Pulmonary artery endothelial cell (primary cell): ENCODE measurements around the gene TOP3B. TPM values are rescaled to one million over a fixed set of nuclear protein-coding genes. Genes with fewer than 3 reads are reported as not detected.
"Not testable (repeated sequence)": the region's sequence is repeated elsewhere in the genome, so short reads cannot be mapped to it uniquely, and the experiment has no call there.

ENCODE experiments used
- DNase-seq: peaks from one replicate; pipeline ENCODE4 v3.0.0-alpha.2; 2011; ENCODE audit warnings: low read depth, low spot score
- total RNA-seq: library from RNA; depleted of rRNA; stranded (reverse); fragments of >200 nt; gene quantifications from 2 replicates; pipeline ENCODE4 v1.2.3, GENCODE V29; 2014

Gene TOP3B
- total RNA-seq, 1 donor from 2014 or later: 22.4 TPM

DNA sequence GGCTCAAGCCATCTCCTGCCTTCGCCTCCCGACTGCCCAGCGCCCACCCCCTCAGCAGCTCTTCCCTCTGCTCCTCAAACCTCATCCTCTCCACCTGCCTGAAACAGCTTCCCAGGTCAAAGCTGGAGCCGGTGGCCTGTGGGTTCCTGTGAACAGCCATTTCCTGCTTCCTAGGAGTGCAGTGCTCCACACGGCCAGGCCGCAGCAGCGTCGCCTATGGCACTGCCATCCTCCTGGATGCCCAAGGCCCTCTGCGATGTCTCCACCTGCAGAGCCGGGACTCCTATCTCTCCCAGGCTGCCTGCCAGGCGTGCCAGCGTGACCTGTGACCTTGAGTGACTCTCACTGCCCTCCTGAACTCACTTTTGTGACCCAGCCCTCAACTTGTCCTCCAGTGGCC, 54.5 kb downstream of the TOP3B start:
- no peak for DNase-seq

DNA sequence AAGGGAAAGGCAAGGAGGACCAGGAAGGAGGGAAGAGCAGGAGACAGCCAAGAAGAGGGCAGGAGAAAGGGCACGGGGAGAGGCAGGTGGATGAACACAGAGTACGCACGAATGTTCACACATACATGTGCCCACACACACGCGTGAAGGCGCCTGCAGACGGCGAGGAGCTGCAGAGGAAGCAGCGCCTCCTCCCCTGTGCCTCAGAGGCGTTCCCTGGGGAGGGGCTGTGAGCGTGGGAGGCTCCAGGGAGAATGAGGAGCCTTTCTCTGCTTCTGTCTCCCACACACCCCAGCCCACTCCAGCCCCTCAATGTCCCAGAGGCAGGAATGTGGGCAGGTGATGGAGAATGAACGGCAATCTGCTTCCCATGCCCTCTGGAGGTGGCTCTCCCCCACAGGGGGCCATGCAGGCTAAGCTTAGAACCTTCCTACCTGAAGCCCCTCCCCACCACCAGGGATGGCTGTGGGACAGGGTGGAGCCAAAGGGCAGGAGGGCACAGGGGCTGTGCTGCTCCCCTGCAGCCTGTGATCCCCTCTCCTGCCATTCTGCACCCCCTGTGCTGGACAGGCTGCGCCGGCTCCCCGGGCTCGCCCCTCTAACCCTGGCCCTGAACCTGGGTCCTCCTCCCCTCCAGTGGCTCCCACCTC, 55.3 kb downstream of the TOP3B start:
- DNase-seq: no peak

DNA sequence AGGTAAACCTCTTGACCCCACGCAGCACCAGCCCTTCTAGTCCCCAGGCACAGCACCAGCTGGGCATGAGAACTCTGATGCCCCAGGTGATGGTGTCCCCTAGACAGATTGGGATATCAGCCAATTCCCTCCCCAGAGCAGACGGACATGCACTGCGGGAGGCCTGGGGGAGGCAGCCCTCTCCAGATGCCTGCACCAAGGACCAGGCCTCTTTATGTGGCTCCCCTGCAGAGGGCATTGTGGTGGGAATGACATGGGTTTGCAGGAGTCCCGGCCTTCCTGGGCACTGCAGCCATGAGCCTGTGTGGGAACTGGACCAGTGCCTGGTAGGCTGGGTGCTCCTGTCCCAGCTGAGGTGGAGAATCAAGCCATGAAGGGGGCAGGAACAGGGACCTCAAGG, 55.9 kb downstream of the TOP3B start:
- no peak for DNase-seq

DNA sequence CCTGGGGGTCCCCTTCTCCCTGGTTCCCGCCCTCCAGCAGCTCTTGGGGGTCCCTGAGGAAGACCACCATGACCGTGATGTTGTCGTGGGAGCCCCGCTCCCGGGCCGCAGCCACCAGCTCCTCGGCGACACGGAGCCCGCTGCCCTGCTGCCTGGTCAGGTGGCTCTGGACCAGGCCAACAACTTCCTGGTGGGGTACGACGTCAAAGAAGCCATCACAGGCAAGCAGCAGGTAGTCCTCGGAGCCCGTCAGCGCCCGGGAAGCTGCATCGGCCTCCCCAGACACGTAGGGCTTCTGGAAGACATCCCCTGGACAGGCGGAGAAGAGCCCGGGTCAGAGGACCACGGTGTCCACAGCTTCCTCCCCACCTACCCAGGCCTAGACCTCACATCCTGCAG, 59.4 kb downstream of the TOP3B start:
- no peak for DNase-seq

DNA sequence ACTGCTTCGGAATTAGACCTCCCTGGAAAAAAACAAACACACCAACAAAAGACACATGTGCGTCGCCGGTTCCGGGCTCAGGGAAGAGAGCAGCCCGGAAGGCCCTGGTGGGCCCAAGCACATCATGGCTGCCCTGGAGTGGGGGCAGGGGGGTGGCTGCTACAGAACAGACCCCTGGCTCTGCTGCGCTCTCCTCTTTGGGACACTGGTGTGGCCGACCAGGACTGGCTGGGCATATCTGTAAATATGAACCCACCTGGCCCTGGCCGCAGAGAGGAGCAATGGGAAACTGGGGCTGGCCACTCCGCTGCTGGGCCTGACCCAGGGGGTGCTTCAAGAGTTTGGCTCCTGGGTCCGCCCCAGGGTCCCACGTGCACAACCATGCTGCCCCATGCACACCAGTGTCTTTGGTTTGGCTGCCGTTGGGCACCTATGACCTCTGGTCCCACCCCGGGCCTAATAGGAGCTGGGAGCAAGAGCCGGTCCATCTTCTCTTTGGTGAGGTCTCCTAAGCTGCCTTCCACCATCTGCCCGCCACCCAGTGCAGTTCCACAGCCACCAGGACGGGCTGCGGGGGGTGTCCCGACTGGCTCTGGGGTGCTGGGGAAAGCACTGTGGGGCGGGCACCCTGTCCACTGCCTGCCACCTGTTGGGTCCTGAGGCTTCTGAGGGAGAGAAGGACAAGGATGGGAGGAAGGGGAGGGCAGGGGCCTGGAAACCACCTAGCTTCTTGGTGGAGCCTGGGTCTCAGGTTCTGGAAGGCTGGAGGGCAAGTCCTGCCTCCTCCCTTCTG, 60.0 kb downstream of the TOP3B start:
- DNase-seq: no peak

DNA sequence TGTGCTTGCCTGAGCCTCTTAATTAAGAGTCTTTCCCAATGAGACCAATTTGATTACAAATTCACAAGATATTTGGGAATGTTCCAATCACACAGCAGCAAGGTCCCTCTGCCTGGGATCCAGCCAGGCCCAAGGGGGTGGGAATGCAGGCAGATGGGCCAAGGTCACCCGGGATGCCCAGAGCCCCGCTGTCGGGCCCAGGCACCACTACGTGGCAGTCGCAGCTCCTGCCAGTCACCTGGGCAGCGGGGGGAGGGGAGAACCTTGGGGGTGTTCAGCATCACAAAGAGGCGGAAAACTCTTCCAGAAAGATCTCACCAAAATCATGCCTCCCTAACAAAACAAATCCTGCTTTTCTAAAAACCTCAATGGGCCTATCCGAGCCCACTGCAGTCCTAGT, 60.9 kb downstream of the TOP3B start:
- no peak for DNase-seq

DNA sequence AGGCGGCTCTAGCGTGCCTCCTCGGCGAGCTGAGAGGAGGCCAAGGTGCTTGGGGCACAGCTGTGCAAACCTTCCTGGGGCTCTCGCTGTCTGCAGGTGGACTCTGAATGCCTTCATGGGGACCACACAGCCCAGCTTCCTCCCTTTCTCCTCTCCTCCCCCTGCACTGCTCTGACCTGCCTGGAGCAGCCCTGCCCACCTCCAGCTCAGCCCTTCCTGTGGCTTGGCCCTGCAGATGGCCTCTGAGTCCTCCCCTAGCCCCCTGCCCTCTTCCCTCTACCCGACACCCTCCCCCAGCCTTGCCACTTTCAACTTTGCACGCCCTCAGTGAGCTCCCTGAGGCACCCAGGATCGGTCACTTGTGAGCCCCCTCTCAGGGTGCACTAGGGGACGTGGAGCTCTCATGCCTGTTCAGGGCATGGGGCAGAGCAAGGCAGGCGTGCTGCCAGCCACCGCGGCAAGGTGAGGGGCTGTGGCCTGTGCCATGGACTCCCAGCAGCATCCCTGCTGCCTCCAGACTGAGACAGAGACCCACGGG, 61.3 kb downstream of the TOP3B start:
- DNase-seq: no peak

DNA sequence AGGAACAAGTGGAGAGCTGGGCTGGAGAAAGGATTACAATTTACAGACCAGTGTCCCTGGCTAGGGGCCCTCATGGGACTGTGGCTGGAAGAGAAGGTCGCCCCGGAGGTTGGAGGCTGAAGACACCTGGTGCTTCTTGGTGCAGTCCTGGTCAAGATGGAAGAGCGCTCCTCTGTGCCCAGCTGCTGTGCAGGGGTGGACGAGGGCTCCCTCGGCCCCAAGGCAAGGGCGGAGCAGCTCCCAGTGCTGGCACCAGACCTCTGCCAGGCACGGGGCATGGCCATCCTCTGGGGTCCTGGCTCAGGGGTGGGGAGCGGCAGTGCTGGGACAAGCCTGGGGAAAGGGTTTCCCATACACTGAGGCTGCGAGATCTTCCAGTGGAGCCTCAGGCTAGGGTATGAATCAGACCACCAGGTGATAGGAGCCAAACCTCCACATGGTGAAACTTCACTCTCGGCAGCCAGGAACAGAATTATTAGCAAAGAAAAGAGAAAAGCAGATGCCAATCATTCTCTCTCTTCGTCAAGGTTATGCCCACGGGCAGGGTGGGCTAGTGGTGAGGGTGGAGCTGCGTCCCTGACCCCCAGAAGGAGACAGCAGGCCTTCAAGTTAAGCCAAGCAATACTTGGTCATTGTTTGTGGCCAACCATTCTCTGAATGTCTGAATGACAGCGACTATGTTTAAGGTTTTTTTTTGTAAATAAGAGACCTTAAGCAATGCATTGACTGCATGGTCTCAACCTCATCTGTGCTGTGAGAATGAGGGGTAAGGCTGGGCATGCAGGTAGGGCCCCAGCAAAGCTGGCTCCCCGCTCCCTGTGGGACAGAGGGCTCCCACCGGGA, 62.0 kb downstream of the TOP3B start:
- no peak for DNase-seq

DNA sequence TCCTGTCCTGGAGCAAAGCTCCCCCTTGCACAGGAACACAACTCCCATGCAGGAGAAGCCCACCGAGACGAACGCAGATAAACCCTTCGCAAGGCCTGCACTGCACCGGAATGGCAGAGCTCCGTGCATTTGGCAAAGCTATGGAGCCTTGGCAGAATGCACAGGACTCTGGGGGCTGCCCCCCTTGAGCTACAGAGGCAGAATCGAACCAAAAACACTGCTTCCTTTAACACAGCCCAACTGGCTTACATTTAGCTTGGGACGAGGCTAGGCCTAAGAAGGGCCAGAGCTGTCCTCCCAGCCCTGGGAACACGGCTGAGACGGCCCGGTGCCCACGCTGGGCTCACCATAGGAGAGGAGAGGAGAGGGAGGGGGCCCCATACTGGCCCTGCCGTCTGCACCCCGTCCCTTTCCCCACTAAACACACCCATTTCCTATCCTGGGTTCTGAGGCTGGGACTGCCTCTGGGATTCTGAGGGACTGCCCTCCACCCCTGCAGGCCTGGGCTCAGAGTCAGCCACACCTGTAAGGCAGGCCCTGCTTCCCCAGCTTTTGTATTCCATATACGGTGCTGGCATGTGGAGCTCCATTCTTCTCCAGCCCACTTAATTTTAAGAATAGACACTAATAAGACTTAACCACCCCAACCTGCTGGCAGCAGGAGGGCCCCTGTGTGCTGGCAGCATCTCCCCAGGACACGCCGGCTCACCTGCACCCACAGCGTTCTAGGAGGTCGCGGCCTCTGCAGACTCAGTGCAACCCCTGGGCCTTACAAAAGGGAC, 62.9 kb downstream of the TOP3B start:
- no peak for DNase-seq

DNA sequence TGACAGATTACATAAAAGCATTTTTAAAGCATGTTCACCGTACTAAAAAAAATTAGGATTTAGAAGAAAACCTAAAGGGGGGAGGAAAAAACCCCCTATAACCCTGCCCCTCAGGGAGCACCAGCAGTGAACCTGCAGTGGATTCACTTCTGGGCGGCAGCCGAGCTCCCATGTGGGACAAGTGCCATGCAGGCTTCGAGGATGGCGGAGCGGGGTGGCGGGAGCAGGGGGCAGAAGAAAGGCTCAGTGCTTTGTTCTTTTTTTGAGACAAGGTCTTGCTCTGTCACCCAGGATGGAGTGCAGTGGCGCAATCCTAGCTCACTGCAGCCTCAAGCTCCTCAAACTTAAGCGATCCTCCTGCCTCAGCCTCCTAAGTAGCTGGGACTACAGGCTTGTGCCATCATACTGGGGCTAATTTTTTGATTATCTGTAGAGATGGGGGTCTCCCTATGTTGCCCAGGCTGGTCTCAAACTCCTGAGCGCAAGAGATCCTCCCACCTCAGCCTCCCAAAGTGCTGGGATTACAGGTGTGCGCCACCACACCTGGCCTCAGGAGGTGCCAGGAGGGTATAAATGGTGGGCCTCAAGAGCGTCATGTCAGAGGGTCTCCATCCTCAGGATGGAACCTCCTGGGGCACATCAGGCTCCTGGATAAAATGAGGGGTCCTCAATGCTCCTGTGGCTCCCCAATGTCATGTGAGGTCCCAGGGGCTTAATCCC, 64.0 kb downstream of the TOP3B start:
- no peak for DNase-seq

DNA sequence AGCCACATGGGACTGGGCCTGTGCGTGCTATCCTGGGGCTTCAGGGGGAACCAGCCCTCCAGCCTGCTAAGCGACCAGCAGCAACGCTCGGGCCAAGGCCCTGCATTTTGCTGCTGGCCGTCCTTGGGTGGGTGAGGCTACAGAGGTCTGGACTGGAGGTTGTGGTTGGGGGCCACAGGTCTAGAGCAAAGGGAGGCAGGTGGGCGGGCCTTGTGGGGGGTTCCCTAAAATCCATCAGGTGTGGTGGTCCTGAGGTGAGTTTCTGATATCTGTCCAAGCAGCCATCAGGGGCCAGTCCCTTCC, 64.7 kb downstream of the TOP3B start:
- DNase-seq: no peak

DNA sequence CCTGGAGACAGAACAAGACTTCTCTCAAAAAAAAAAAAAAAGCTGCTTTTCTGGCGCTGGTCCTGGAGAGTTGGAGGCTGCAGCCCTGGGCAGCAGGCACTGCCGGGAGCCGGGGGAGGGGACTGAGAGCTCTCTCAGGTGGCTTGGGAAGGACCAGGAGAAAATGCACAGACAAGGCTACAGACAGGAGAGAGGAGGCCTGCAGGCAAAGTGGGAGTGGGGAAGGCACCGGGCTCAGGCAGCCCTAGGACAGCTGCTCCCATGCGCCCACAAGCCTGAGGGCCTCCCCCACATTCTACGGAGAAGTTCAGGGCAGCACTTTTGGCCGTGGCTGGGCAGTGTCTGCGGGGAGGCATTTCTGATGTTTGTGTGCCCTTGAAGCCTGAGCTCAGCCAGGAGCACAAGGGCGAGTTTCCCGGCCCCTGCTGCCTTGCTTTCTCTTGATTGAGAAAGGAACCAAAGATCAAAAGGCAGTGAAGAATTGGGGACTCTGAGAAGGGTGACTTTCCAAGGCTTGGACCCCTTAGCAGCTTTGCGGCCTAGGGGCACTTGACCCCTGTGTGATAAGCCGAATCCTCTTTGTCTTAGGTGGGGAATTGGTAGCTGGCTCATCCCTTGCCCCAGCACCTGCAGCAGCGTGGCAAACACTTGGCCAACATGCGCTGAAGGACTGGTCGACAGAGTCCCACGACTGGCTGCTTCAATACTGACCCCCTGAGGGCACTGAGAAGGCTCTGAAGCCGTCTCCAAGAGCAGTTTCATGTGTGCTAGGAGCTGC, 65.2 kb downstream of the TOP3B start:
- DNase-seq: no peak

DNA sequence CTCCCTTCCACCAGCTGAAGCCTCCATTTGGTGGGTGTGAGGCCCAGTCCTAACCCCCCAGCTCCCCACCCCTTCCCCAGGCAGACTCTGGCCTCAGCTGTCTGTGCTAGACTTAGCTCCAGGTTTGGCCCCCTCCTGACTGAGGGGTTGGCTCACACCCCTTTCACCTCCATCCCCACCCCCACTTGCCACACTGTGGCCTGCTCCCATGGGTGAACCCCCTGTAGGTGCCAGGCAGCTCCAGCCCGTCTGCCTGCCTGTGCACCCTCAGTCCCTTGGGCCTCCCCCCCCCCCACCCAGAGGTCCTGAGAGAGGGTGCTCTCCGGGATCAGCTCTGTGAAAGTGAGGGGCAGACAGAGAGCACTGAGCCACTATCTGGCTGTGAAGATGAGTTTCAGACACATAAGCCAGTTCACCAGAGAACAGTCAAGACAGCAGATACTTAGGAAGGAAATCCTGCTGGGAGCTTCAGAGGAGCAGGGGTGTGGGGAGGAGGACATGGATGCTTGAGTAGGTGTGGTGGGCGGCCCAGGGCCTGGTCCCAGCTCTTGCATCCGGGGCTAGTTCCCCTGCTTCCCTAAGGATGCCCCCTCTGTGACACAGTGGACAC, 66.2 kb downstream of the TOP3B start:
- DNase-seq: no peak

DNA sequence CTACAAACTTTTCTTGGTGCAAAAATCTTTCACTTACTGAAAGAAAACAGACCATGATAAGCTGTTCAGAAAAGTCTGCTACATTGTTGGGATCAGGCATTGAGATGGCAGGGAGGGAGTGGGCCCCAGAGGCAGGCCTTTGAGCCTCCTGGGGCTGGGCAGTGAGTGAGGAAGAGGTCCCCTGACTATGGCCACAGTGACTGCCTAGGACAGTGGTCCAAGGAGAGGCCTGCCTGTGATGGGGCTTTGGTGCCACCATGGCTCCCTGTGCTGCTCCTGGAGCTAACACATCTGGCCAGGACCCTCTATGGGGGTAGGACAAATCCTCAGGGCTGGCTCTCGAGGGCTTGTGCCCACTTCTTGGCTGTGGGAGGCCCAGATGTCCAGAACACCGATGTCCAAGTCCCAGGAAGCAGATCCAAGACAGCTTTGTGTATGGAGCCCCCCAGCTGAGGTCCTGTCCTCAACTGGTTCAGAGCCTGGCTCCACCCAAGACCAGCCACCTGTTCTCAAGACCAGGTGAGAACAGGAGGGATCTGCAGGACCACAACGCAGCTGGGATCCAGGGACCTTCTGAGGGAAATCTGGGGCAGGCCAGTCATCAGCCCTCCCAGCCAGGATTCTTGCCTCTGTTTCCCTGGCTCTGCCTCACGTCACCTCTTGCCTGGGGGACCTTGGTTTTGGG, 66.8 kb downstream of the TOP3B start:
- DNase-seq: no peak

DNA sequence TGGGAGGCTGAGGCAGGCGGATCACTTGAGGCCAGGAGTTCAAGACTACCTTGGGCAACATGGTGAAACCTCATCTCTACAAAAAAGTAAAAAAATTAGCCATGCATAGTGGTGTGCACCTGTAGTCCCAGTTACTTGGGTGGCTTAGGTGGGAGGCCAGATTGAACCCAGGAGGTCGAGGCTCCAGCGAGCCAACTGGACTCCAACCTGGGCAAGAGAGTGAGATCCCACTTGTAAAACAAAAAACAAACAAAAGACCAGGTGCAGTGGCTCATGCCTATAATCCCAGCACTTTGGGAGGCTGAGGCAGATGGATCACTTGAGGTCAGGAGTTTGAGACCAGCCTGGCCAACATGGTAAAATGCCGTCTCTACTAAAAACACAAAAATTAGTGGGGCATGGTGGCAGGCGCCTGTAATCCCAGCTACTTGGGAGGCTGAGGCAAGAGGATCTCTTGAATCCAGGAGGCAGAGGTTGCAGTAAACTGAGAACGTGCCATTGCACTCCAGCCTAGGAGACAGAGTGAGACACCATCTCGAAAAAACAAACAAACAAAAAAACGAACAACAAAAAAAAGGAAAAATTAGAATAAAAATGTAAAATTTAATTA, 68.4 kb downstream of the TOP3B start:
- not testable (repeated sequence) for DNase-seq

DNA sequence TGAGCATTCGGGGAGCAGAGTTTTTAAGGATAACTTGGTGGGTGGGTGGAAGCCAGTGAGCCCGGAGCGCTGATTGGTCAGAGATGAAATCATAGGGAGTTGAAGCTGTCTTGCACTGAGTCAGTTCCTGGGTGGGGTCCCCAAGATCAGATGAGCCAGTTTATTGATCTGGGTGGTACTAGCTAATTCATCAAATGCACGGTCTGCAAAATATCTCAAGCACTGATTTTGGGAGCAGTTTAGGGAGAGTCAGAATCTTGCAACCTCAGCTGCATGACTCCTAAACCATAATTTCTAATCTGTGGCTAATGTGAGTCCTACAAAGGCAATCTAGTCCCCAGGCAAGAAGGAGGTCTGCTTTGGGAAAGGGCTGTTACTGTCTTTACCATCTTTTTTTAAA, 72.2 kb downstream of the TOP3B start:
- DNase-seq: not testable (repeated sequence)

DNA sequence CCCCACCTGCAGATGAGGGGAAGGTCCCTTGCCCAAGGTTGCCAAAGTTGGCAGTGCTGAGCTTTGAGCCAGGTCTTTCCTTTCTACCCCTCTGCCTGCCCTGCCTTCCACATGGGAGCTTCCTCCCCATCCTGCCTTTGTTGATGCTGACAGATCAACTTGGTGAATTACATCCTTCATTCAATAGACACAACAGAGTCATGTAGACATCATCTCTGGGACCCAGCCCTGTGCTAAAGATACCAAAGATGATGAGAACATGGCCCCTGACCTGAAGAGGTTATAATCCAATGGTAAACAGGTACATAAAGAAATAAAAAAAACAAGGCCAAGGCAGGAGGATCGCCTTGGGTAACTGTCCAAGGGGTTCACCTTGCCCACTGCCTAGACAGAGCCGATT, 72.7 kb downstream of the TOP3B start:
- no peak for DNase-seq
